Measurements from ENCODE around the gene NCOA7.

GRCh38 chr6:125790358-125791150 is at the start of gene NCOA7:
- TF ChIP-seq CTCF (IDR thresholded peaks at IDR 0.05) (peak in 1 of 2 donors; percentile 8), POLR2AphosphoS5 (IDR thresholded peaks at IDR 0.05) (peak in 2 of 3 donors; percentile 45 to 80)

Data from suprapubic skin (tissue), 3 donors.